A549 (cell line): ENCODE data around the gene BPIFB4. TPM values are rescaled to one million over a fixed set of nuclear protein-coding genes. Genes with fewer than 3 reads are reported as not detected.

Experiments used
- ATAC-seq, 2 experiments: fragments of 200-7000 bp in 1 of 2; fragments of >200 bp in 1 of 2; cut with Nextera tagmentation in 1 of 2; cut with Tn5 transposase in 1 of 2; 3 replicates each; pipeline versions ENCODE4 v1.8.0 to v1.9.1; 2018 to 2020; ENCODE audit warnings: mild to moderate bottlenecking in 1 of 2, moderate library complexity in 1 of 2
- CTCF ChIA-PET: fragments of 300-600 bp; sonication (Branson Sonifier 250); formaldehyde crosslinking; extraction: SDS; loops from one replicate; lab custom pipeline; 2021; ENCODE audit warnings: antibody characterized with exemption, inconsistent platforms; lab: Yijun Ruan, JAX
- POLR2A ChIA-PET: fragments of 350-600 bp; formaldehyde crosslinking; extraction: SDS; loops from one replicate; lab custom pipeline; 2021; ENCODE audit warnings: antibody characterized with exemption, inconsistent platforms; lab: Yijun Ruan, JAX
- DNase-seq, 2 experiments: peaks; one replicate each; pipeline versions ENCODE4 v3.0.0 to v3.0.0-alpha.2; 2011 to 2016; ENCODE audit warnings: low read depth in 1 of 2, low spot score in 1 of 2
- FAIRE-seq: peaks from 2 replicates; lab custom pipeline; 2011; peaks lifted over from hg19 to GRCh38; lab: Jason Lieb, UNC
- H3K27ac ChIP-seq, 2 experiments: fragments of >200 bp; sonication (Bioruptor Twin); formaldehyde crosslinking; 3 replicates each; pipeline ENCODE4 v1.5.1; 2016 to 2017
- H3K4me1 ChIP-seq: fragments of >200 bp; sonication (Bioruptor Twin); formaldehyde crosslinking; 3 replicates; pipeline ENCODE4 v1.6.1; 2016
- H3K4me2 ChIP-seq: fragments of >200 bp; sonication (Bioruptor Twin); formaldehyde crosslinking; 3 replicates; pipeline ENCODE4 v1.6.1; 2016
- H3K4me3 ChIP-seq: fragments of >200 bp; sonication (Bioruptor Twin); formaldehyde crosslinking; 3 replicates; pipeline ENCODE4 v1.5.1; 2016
- H3K9me3 ChIP-seq: fragments of >200 bp; sonication (Bioruptor Twin); formaldehyde crosslinking; 3 replicates; pipeline ENCODE4 v1.6.1; 2016
- CBX2 ChIP-seq: fragments of 200-600 bp; sonication (generic); IDR thresholded peaks from 2 replicates; pipeline ENCODE4 v1.6.1; 2016; ENCODE audit warnings: low read depth, mild to moderate bottlenecking, borderline replicate concordance
- CBX8 ChIP-seq: fragments of 200-600 bp; sonication (generic); IDR thresholded peaks from 2 replicates; pipeline ENCODE4 v1.6.1; 2016
- CEBPB ChIP-seq, 2 experiments: fragments of >200 bp in 1 of 2; sonication (Bioruptor Twin) in 1 of 2; formaldehyde crosslinking in 1 of 2; IDR thresholded peaks; 2 replicates each; pipeline ENCODE4 v1.6.1; 2012 to 2016
- EHMT2 ChIP-seq: fragments of 200-600 bp; sonication (generic); IDR thresholded peaks from 2 replicates; pipeline ENCODE4 v1.6.1; 2016; ENCODE audit warnings: antibody characterized with exemption, low read depth, mild to moderate bottlenecking, moderate library complexity
- ESRRA ChIP-seq: fragments of 150-350 bp; IDR thresholded peaks from 2 replicates; pipeline ENCODE4 v1.6.1; 2014; ENCODE audit warnings: mild to moderate bottlenecking, low read length, borderline replicate concordance
- FOSB ChIP-seq: fragments of 250-450 bp; sonication (Bioruptor Pico); IDR thresholded peaks from 2 replicates; pipeline ENCODE4 v1.5.0; 2020; ENCODE audit warnings: mild to moderate bottlenecking, moderate library complexity
- GATA3 ChIP-seq: IDR thresholded peaks from 2 replicates; pipeline ENCODE4 v1.6.1; 2012; ENCODE audit warnings: borderline replicate concordance
- HDAC2 ChIP-seq: fragments of 200-600 bp; sonication (generic); IDR thresholded peaks from 2 replicates; pipeline ENCODE4 v1.6.1; 2016
- HOXA7 ChIP-seq: fragments of 250-450 bp; sonication (Bioruptor Pico); IDR thresholded peaks from 2 replicates; pipeline ENCODE4 v1.5.0; 2020; ENCODE audit warnings: mild to moderate bottlenecking, moderate library complexity
- KDM5A ChIP-seq: fragments of 200-600 bp; sonication (generic); IDR thresholded peaks from 2 replicates; pipeline ENCODE4 v1.6.1; 2016; ENCODE audit warnings: antibody characterized with exemption, mild to moderate bottlenecking
- MAFK ChIP-seq: fragments of 450-650 bp; IDR thresholded peaks from 2 replicates; pipeline ENCODE4 v1.6.1; 2014; ENCODE audit not compliant: partially characterized antibody
- MYC ChIP-seq: IDR thresholded peaks from 2 replicates; pipeline ENCODE4 v1.6.1; 2012; ENCODE audit warnings: mild to moderate bottlenecking, inconsistent platforms, low read length, improper control_type of control experiment, borderline replicate concordance
- PHF8 ChIP-seq: fragments of 200-600 bp; sonication (generic); IDR thresholded peaks from 2 replicates; pipeline ENCODE4 v1.6.1; 2016; ENCODE audit warnings: low read depth, mild to moderate bottlenecking, antibody characterized with exemption, moderate library complexity, borderline replicate concordance
- POLR2AphosphoS2 ChIP-seq: conservative IDR thresholded peaks from 2 replicates; pipeline ENCODE4 v1.6.1; 2012; ENCODE audit warnings: low read length, improper control_type of control experiment, inconsistent platforms
- RARB ChIP-seq: fragments of 250-450 bp; sonication (Bioruptor Pico); IDR thresholded peaks from 2 replicates; pipeline ENCODE4 v1.8.0; 2021; ENCODE audit warnings: mild to moderate bottlenecking, moderate library complexity
- RFX5 ChIP-seq: fragments of 450-650 bp; IDR thresholded peaks from 2 replicates; pipeline ENCODE4 v1.7.1; 2014; ENCODE audit warnings: antibody characterized with exemption, mild to moderate bottlenecking, moderate library complexity
- SREBF2 ChIP-seq: fragments of 450-650 bp; IDR thresholded peaks from 2 replicates; pipeline ENCODE4 v1.6.1; 2014; ENCODE audit warnings: mild to moderate bottlenecking, moderate library complexity
- TFCP2L1 ChIP-seq: fragments of 250-450 bp; sonication (Bioruptor Pico); IDR thresholded peaks from 2 replicates; pipeline ENCODE4 v1.5.0; 2021; ENCODE audit warnings: mild to moderate bottlenecking
- TP53 ChIP-seq: fragments of 250-450 bp; sonication (Bioruptor Pico); IDR thresholded peaks from 2 replicates; pipeline ENCODE4 v1.5.0; 2021; ENCODE audit warnings: mild to moderate bottlenecking, moderate library complexity
- ZFP36 ChIP-seq: fragments of 450-650 bp; IDR thresholded peaks from 2 replicates; pipeline ENCODE4 v1.6.1; 2014; ENCODE audit warnings: borderline replicate concordance; ENCODE audit not compliant: partially characterized antibody
- WGBS: methylation state at CpG from one replicate; pipeline ENCODE4 v1.1.6; 2017; ENCODE audit errors: missing lambda C conversion rate; 5-methylcytosine and 5-hydroxymethylcytosine counted together
- polyA plus RNA-seq, 4 experiments: library from polyadenylated mRNA; depleted of rRNA in 3 of 4; stranded (reverse); fragments of >200 nt; fragmentation: RNase III in 1 of 4; extraction: RNeasy Plus Mini Kit Qiagen cat#74134 plus additional on column Dnase treatment in 1 of 4; gene quantifications; 2 replicates in 3 of 4; 3 replicates in 1 of 4; pipeline ENCODE4 v1.2.3, GENCODE V29; 2011 to 2017
- TF ChIP-seq, protein P1 (sequence below): IDR thresholded peaks from 2 replicates; pipeline ENCODE4 v1.6.1; 2012; ENCODE audit warnings: low read depth, borderline replicate concordance
- TF ChIP-seq, protein P2 (sequence below): fragments of >200 bp; sonication (Bioruptor Twin); formaldehyde crosslinking; IDR thresholded peaks from 3 replicates; pipeline ENCODE4 v1.5.1; 2016
- TF ChIP-seq, protein P3 (sequence below): fragments of >200 bp; sonication (Bioruptor Twin); formaldehyde crosslinking; IDR thresholded peaks from 2 replicates; pipeline ENCODE4 v1.6.1; 2016

BPIFB4 gene
- polyA plus RNA-seq, 2 of the 4 experiments (the other 2 are of a cell fraction): not detected

DNA sequence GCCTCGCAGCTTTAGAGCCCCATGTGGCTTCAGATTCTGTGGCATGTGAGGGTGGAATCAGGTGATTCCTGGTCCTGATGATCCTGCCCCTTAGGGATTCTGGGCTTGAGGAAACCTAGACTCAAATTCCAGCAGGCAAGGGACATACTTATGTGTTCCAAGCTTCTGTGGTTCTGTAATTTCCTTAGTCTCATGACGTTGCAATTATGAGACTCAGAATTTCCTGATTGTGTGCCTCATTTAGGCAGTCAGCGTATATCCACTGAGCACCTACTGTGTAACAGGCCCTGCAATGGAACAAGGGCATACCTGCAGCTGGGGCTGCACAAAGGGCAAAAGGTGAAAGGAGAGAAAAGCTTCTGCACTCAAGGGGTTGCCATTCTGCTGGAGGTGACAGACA, 11.6 kb upstream of the BPIFB4 start:
- ATAC-seq (no peak), FAIRE-seq (no peak), DNase-seq (no peak)
- Histone ChIP-seq H3K9me3 (no peaks in the 10 kb centered on the region), H3K4me1 (no peaks in the 10 kb centered on the region), H3K27ac (no peak overlapping the region), H3K4me2 (no peak overlapping the region), H3K4me3 (no peak overlapping the region)
- ChIA-PET POLR2A (no interaction called here), CTCF (interaction anchor here (1.2 to 3.5 kb wide), 2 partner anchors 9 to 28 kb away, joined by 3 to 16 read pairs; no protein-coding TSS in a partner anchor)
- TF ChIP-seq RARB (CRISPR knock-in tag): no peak
- TF ChIP-seq CBX2: no peak
- no peak for TF ChIP-seq CBX8
- no peak for TF ChIP-seq CEBPB (IDR thresholded peaks at IDR 0.05)
- TF ChIP-seq MAFK: no peak
- 71% methylated on average over 3 of the region's 3 CpGs for WGBS

DNA sequence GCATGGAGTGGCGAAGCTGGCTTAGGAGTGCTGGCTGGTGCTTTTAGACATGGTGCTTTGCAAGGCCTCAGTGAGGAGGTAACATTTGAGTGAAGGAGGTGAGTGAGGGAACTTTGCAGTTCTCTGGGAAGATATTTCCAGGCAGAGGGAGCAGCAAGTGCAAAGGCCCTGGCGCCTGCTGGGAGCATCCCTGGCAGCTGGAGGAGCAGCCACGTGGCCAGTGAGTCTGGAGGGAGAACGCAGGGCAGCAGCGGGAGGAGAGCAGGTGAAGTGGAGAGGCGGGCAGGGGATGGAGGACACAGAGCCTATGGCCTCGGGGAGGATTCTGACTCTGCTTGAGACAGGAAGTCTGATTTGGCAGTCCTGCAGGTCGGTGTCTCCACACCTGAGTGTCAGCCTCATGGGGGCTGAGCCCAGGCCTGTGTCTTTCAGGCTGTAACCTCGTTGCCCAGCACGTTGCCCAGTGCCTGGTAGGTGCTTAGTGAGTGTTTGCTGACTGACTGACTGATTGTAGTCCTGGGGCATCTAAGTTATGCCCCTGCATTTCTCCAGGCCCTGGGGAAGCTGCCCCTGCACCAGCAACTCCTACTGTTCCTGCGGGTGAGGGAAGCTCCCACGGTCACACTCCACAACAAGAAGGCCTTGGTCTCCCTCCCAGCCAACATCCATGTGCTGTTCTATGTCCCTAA, 11.0 kb upstream of the BPIFB4 start:
- no peak overlapping the region for H3K4me3 ChIP-seq
- H3K4me2 ChIP-seq: no peak overlapping the region
- ChIA-PET POLR2A (no interaction called here), CTCF (interaction anchor here (3.5 kb wide), 1 partner anchor 27 kb away, joined by 16 read pairs; no protein-coding TSS in a partner anchor)
- no peaks in the 10 kb centered on the region for H3K4me1 ChIP-seq
- DNase-seq: no peak
- no peak for FAIRE-seq
- H3K27ac ChIP-seq: no peak overlapping the region
- H3K9me3 ChIP-seq: no peaks in the 10 kb centered on the region
- TF ChIP-seq HOXA7 (CRISPR knock-in tag) (no peak), KDM5A (no peak), RFX5 (no peak), EHMT2 (no peak), TP53 (no peak)
- ATAC-seq: no peak
- WGBS: 56% methylated on average over 12 of the region's 12 CpGs

DNA sequence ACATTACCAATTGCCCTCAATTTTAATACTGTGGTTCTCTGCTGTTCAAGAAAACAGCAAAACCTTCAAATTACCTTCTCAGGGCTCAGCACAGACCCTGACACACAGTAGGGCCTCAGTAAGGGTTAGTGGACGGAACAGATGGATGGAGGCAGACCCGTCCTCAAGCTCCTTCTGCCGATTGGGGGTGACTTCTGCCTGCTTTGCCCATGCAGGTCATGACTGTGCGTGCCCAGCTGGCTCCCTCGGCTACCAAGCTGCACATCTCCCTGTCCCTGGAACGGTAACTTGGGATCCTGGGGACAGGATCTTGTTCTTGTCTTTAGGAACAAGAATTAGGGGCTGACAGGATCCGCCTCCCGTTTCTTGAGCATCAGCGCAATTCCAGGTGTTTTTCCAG, 9.8 kb upstream of the BPIFB4 start:
- Histone ChIP-seq H3K4me1 (no peaks in the 10 kb centered on the region), H3K27ac (no peak overlapping the region), H3K4me2 (no peak overlapping the region), H3K9me3 (no peaks in the 10 kb centered on the region), H3K4me3 (no peak overlapping the region)
- 59% methylated on average over 9 of the region's 9 CpGs for WGBS
- DNase-seq (no peak), ATAC-seq (no peak), FAIRE-seq (no peak)
- TF ChIP-seq ESRRA (no peak), GATA3 (no peak), CBX2 (no peak), PHF8 (no peak), EHMT2 (no peak), CBX8 (no peak), RFX5 (no peak)
- TF ChIP-seq, protein P1, sequence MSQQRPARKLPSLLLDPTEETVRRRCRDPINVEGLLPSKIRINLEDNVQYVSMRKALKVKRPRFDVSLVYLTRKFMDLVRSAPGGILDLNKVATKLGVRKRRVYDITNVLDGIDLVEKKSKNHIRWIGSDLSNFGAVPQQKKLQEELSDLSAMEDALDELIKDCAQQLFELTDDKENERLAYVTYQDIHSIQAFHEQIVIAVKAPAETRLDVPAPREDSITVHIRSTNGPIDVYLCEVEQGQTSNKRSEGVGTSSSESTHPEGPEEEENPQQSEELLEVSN: no peak
- CTCF ChIA-PET: interaction anchor here (3.5 kb wide), 1 partner anchor 26 kb away, joined by 16 read pairs; no protein-coding TSS in a partner anchor
- POLR2A ChIA-PET: no interaction called here

DNA sequence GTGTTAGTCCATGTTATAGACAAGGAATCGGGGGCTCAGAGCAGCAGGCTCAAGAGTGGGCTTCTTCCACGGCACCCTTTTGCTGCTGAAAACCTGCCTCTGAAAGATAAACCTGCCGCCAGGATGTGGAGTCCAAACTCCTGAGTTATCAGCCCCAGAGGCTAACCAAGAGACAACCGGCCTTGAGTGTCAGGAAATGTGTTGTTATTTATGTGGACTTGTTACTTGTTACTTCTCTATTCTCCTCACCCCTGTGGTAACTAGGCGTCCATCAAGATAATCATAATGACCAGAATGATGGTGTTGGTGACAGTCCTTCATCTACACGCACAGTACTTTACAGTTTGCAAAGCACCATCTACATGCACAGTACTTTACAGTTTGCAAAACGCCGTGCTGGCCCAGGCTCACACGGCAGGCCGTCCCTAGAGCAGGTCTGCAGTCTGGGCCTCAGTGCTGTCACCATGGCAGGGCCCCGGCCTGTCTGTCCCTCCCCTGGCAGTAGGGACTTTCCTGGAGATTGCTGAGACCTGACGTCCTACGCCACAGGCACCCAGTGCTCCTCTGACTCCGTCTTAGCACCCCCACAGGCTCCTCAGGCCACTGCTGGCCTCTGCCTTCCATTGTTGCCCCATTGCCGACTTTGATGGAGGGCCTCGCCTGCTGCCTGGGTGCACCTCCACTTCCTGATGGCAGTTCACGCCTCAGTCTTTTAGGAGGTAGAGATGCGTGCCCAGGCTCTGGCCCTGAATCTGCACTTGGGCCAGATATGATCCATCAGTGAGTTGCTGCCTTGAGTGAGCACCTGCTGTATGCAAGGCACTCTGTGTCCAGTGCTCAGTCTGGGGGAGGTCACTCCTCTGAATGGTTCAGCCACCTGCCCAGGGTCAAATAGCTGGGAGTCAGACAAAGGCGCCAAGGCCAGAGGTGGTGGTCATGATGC, 9.1 kb upstream of the BPIFB4 start:
- DNase-seq: no peak
- CTCF ChIA-PET: no interaction called here
- H3K9me3 ChIP-seq: no peaks in the 10 kb centered on the region
- no peak overlapping the region for H3K4me3 ChIP-seq
- 73% methylated on average over 17 of the region's 19 CpGs for WGBS
- TF ChIP-seq, protein P1: no peak
- TF ChIP-seq, protein P2, sequence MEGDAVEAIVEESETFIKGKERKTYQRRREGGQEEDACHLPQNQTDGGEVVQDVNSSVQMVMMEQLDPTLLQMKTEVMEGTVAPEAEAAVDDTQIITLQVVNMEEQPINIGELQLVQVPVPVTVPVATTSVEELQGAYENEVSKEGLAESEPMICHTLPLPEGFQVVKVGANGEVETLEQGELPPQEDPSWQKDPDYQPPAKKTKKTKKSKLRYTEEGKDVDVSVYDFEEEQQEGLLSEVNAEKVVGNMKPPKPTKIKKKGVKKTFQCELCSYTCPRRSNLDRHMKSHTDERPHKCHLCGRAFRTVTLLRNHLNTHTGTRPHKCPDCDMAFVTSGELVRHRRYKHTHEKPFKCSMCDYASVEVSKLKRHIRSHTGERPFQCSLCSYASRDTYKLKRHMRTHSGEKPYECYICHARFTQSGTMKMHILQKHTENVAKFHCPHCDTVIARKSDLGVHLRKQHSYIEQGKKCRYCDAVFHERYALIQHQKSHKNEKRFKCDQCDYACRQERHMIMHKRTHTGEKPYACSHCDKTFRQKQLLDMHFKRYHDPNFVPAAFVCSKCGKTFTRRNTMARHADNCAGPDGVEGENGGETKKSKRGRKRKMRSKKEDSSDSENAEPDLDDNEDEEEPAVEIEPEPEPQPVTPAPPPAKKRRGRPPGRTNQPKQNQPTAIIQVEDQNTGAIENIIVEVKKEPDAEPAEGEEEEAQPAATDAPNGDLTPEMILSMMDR: no peak
- TF ChIP-seq POLR2AphosphoS2 (no peak), GATA3 (no peak), ESRRA (no peak), FOSB (CRISPR knock-in tag) (no peak), SREBF2 (no peak), TFCP2L1 (CRISPR knock-in tag) (no peak), MYC (no peak), EHMT2 (no peak), HDAC2 (no peak), ZFP36 (no peak), MAFK (no peak)
- TF ChIP-seq, protein P3, sequence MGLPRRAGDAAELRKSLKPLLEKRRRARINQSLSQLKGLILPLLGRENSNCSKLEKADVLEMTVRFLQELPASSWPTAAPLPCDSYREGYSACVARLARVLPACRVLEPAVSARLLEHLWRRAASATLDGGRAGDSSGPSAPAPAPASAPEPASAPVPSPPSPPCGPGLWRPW: no peak
- POLR2A ChIA-PET: interaction anchor here (0.7 kb wide), 1 partner anchor 8 kb away, joined by 6 read pairs; no protein-coding TSS in a partner anchor
- no peaks in the 10 kb centered on the region for H3K4me1 ChIP-seq
- H3K4me2 ChIP-seq: no peak overlapping the region
- FAIRE-seq: no peak
- no peak for ATAC-seq
- no peak overlapping the region for H3K27ac ChIP-seq
